SK-N-SH treated with all-trans-retinoic acid at 6 μM for 48 hours (cell line): ENCODE results near the gene RPLP1.

Experiments
- ATAC-seq: fragments of 200-7000 bp; cut with Tn5 transposase; 3 replicates; pipeline ENCODE4 v1.9.1; 2020; ENCODE audit warnings: mild to moderate bottlenecking, moderate library complexity
- CREB5 ChIP-seq: fragments of 250-450 bp; sonication (Bioruptor Pico); IDR thresholded peaks from 2 replicates; pipeline ENCODE4 v1.5.1; 2020; ENCODE audit warnings: low read depth, mild to moderate bottlenecking, moderate library complexity
- CSRNP3 ChIP-seq: fragments of 250-450 bp; sonication (Bioruptor Pico); IDR thresholded peaks from 2 replicates; pipeline ENCODE4 v1.5.1; 2021; ENCODE audit warnings: mild to moderate bottlenecking, moderate library complexity
- ESRRG ChIP-seq: fragments of 250-450 bp; sonication (Bioruptor Pico); IDR thresholded peaks from 2 replicates; pipeline ENCODE4 v1.6.1; 2021; ENCODE audit warnings: mild to moderate bottlenecking
- GLIS3 ChIP-seq: fragments of 250-450 bp; sonication (Bioruptor Pico); IDR thresholded peaks from 2 replicates; pipeline ENCODE4 v1.5.0; 2020; ENCODE audit warnings: mild to moderate bottlenecking, moderate library complexity
- ISL1 ChIP-seq: fragments of 250-450 bp; sonication (Bioruptor Pico); IDR thresholded peaks from 2 replicates; pipeline ENCODE4 v2.1.2; 2022; ENCODE audit warnings: mild to moderate bottlenecking, moderate library complexity
- OSR1 ChIP-seq: fragments of 250-450 bp; sonication (Bioruptor Pico); IDR thresholded peaks from 2 replicates; pipeline ENCODE4 v1.8.0; 2022; ENCODE audit warnings: moderate library complexity, mild to moderate bottlenecking, inconsistent platforms
- PATZ1 ChIP-seq: fragments of 250-450 bp; sonication (Bioruptor Pico); IDR thresholded peaks from 2 replicates; pipeline ENCODE4 v1.8.0; 2020; ENCODE audit warnings: mild to moderate bottlenecking, moderate library complexity, borderline replicate concordance
- PPARA ChIP-seq: fragments of 250-450 bp; sonication (Bioruptor Pico); IDR thresholded peaks from 2 replicates; pipeline ENCODE4 v1.5.0; 2020; ENCODE audit warnings: mild to moderate bottlenecking, borderline replicate concordance
- SNAI2 ChIP-seq: fragments of 250-450 bp; sonication (Bioruptor Pico); IDR thresholded peaks from 2 replicates; pipeline ENCODE4 v1.5.0; 2020; ENCODE audit warnings: mild to moderate bottlenecking, moderate library complexity
- TCF4 ChIP-seq: fragments of 250-450 bp; sonication (Bioruptor Pico); IDR thresholded peaks from 2 replicates; pipeline ENCODE4 v1.8.0; 2021; ENCODE audit warnings: mild to moderate bottlenecking, moderate library complexity, borderline replicate concordance
- TOX ChIP-seq: fragments of 250-450 bp; sonication (Bioruptor Pico); IDR thresholded peaks from 2 replicates; pipeline ENCODE4 v1.8.0; 2021; ENCODE audit warnings: mild to moderate bottlenecking, moderate library complexity, borderline replicate concordance
- TSHZ2 ChIP-seq: fragments of 250-450 bp; sonication (Bioruptor Pico); IDR thresholded peaks from 2 replicates; pipeline ENCODE4 v1.5.0; 2020; ENCODE audit warnings: mild to moderate bottlenecking, moderate library complexity
- ZC3H10 ChIP-seq: fragments of 250-450 bp; sonication (Bioruptor Pico); IDR thresholded peaks from 2 replicates; pipeline ENCODE4 v1.5.1; 2021; ENCODE audit warnings: mild to moderate bottlenecking, moderate library complexity
- ZNF565 ChIP-seq: fragments of 450-650 bp; formaldehyde crosslinking; conservative IDR thresholded peaks from 2 replicates; pipeline ENCODE4 v1.5.0; 2020; ENCODE audit warnings: low read depth, mild to moderate bottlenecking, moderate library complexity
- ZNF70 ChIP-seq: fragments of 450-650 bp; formaldehyde crosslinking; IDR thresholded peaks from 2 replicates; pipeline ENCODE4 v1.5.0; 2020; ENCODE audit warnings: mild to moderate bottlenecking, moderate library complexity
- ZNF8 ChIP-seq: fragments of 450-650 bp; formaldehyde crosslinking; IDR thresholded peaks from 2 replicates; pipeline ENCODE4 v1.5.0; 2020; ENCODE audit warnings: mild to moderate bottlenecking, moderate library complexity

Gene RPLP1

GRCh38 chr15:69476704-69477473 is 24.3 kb downstream of the RPLP1 start:
- ATAC-seq = no peak
- TF ChIP-seq PATZ1 (CRISPR knock-in tag) (no peak), TSHZ2 (CRISPR knock-in tag) (no peak), ISL1 (CRISPR knock-in tag) (no peak), ESRRG (CRISPR knock-in tag) (no peak), ZNF565 (CRISPR knock-in tag) (no peak), TCF4 (CRISPR knock-in tag) (no peak), CREB5 (CRISPR knock-in tag) (no peak), ZNF70 (CRISPR knock-in tag) (no peak), ZNF8 (CRISPR knock-in tag) (no peak), PPARA (CRISPR knock-in tag) (no peak)
- TF ChIP-seq, all 23 proteins: peak for 0

- peak; percentile 70 for ATAC-seq
- TF ChIP-seq CREB5 (CRISPR knock-in tag) (no peak), TOX (CRISPR knock-in tag) (no peak), GLIS3 (no peak)
Observed at GRCh38 chr15:69478259-69478781, 25.7 kb downstream of the RPLP1 start.

GRCh38 chr15:69479081-69479480 is 26.5 kb downstream of the RPLP1 start:
- ATAC-seq = no peak
- no peak for TF ChIP-seq ZNF70 (CRISPR knock-in tag)

- ATAC-seq = no peak
- no peak for TF ChIP-seq CSRNP3 (CRISPR knock-in tag)
Observed at GRCh38 chr15:69479971-69480370, 27.4 kb downstream of the RPLP1 start.

- no peak for TF ChIP-seq ZC3H10 (CRISPR knock-in tag)
- no peak for TF ChIP-seq TCF4 (CRISPR knock-in tag)
- no peak for TF ChIP-seq CREB5 (CRISPR knock-in tag)
- TF ChIP-seq GLIS3 = no peak
- no peak for TF ChIP-seq ZNF8 (CRISPR knock-in tag)
- no peak for TF ChIP-seq SNAI2 (CRISPR knock-in tag)
- TF ChIP-seq PPARA (CRISPR knock-in tag) = no peak
- TF ChIP-seq CSRNP3 (CRISPR knock-in tag) = no peak
- no peak for TF ChIP-seq OSR1 (CRISPR knock-in tag)
- TF ChIP-seq ZNF565 (CRISPR knock-in tag) = no peak
- TF ChIP-seq PATZ1 (CRISPR knock-in tag) = no peak
- no peak for ATAC-seq
Observed at GRCh38 chr15:69480932-69481331, 28.3 kb downstream of the RPLP1 start.
